G401.6 (cell line): ENCODE measurements around the gene TEX53.

Source experiments
- FAIRE-seq: peaks from 2 replicates; lab custom pipeline; 2012; peaks lifted over from hg19 to GRCh38; lab: Jason Lieb, UNC

Gene TEX53

GRCh38 chr9:114633438-114634089 lies 24.0 kb downstream of the TEX53 start:
- no peak for FAIRE-seq

GRCh38 chr9:114631166-114631565 lies 26.4 kb downstream of the TEX53 start:
- FAIRE-seq, result no peak

- no peak for FAIRE-seq
These were observed 28.0 kb downstream of the TEX53 start for GRCh38 chr9:114629563-114630090.

DNA sequence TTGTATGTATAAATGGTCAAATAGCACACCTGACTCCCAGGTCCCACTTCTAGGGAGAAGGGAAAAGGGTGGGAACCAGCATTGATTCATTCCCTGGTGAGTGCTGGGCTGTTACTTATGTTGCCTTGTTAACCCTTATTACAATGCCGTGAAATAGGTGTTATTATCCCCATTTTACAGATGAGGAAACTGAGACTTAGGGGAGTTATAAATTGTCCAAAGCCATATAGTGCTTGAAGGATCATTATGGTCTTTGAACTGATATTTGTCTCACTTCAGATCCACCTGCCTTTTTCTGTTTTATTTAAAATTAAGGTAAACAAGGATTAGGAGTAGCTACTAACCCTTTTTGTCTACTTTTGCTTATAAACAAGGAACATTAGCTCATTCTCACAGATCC lies 30.1 kb downstream of the TEX53 start:
- no peak for FAIRE-seq

DNA sequence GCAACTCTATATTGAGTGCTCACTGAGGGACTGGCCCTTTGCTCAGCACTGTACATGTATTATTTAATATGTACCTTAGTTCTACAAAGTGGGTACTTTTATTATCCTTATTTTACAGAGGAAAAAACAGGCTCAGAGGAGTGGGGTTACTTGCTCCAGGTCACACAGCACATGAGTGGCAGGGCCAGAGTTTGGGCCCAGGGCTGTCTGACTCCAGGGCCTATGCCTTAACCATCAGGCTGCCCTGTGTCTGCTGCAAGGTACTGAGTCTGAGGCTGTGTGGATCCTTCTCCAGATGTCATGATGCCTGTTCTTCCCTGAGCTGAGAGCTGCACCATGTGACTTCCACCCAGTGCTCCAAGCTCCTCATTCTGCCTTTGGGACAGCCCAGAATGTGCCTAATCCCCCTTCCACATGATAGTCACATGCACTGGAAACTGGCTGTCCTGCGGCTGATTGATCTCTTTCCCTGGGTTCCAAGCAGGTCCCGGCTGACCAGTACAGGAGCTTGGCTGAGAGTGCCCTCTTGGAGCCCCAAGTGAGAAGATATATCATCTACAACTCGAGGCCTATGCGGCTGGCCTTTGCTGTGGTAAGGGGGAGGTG lies 31.1 kb downstream of the TEX53 start:
- no peak for FAIRE-seq

DNA sequence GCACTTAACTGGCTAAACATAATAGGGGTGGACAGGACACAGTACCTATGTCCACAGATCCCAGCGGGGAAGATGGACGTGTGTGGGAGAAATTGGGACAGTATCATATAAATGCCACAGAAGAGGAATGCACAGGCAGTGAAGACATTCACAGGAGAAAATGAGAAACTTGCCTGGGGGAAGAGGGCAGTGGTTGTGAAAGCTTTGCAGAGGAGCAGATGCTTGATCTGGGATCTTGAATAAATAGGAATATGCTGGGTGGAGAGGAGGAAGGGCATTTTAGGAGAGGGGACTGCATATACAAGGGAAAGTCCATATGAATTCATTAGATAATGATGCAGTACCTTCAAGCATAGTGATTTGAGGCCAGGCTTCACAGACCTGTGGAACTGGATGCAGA lies 32.9 kb downstream of the TEX53 start:
- no peak for FAIRE-seq

- FAIRE-seq, result no peak
These were observed 35.5 kb downstream of the TEX53 start for GRCh38 chr9:114621975-114622609.

GRCh38 chr9:114621561-114621960 lies 36.0 kb downstream of the TEX53 start:
- FAIRE-seq, result no peak

DNA sequence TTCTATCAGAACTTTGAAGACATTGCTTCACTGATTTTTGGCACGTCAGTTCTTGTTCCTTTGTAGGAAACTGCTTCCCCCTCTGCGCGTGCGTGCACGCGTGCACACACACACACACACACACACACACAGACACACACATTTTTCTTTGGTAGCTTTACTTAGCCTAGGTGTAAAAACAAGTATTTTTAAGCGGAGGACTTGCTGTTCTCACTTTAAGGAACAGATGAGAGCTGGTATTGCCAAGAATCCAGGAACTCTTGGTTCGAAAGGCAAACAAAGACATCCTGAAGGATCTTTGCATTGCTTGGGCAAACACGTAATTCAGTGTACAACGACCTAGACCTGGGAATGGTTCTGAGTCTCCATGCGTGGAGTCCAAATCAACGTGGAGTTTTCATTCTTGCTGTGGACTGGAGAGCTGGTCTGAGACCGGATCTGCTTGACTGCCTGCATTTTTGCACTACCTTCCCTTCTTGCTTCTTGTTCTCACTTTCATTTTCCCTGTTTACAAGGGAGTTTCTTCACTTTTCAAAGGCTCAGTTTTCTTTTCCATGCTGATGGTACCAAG lies 38.3 kb downstream of the TEX53 start:
- no peak for FAIRE-seq

GRCh38 chr9:114616684-114617520 lies 40.7 kb downstream of the TEX53 start:
- no peak for FAIRE-seq

GRCh38 chr9:114614373-114614772 lies 43.2 kb downstream of the TEX53 start:
- FAIRE-seq, result no peak

- no peak for FAIRE-seq
These were observed 43.7 kb downstream of the TEX53 start for GRCh38 chr9:114613919-114614318.

DNA sequence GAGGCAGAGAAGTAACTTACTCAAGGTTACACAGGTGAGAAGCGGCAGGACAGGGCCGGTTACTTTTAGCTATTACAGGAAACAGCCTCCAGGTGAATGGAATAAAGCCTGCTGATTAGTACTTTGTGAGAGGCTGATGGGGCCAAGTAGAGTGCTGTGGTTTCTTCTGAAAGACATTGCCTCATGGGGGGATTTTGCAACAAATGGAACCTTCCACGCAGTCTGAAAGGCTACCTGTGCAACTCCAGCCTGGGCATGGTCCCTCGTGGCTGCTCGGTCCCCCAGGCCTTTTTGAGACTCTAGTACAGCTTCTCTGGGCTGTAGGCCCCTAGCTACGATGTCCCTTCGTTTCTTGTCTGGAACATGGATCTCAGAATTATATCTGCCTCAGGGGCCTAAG lies 44.5 kb downstream of the TEX53 start:
- FAIRE-seq, result no peak

GRCh38 chr9:114612272-114612923 lies 45.2 kb downstream of the TEX53 start:
- FAIRE-seq, result no peak

- FAIRE-seq, result no peak
These were observed 45.9 kb downstream of the TEX53 start for GRCh38 chr9:114611516-114612271.

DNA sequence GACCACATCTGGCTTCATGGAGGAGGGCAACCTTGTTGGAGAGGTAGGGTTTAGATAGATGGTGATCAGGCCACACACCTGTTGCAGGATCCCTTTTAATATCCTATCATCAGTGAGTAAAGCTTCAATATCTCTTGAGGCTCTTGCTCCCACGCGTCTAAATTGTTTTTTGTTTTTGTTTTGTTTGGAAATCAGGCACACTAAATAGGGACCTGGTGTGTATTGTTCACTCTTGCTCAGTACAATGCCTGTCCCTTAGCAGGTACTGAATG lies 49.1 kb downstream of the TEX53 start:
- no peak for FAIRE-seq

DNA sequence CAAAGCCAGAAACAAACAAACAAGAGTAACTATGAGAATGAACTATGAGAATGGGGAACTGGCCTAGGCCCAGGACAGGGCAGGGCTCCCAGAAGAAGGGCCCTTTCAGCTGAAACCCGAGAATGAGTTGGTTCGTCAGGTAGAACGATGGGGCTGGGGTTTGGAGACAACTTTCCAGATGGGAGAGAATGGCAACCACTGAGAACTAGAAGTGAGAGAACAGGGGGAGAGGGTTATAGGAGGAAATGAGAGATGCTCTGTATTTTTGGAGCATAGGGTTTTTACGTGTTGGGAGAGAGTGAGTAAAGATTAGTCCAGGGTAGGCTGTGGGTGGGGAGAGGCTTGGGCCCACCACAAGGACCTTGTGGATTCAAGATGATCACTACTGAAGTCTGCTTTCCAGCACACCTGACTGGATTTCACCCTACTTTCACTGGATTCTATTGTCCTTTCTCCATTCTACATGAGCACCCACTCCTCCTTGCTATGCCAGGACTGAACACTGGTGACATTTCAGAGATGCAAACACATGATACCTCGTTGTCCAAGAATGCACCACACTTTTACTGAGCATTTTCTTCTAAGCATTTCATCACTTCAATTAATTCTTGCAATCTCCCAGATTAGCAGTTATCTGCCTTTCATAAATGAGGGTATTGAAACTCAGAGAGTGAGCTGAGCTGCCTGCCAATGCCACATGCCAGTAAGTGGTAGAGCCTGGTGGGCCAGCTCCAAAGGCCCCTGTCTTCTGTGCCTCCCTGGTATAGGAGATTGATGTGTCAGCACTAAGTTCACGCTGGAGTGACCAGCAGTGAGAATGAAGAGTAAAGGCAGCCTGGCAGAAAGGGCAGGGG lies 49.7 kb downstream of the TEX53 start:
- no peak for FAIRE-seq

GRCh38 chr9:114606597-114607207 lies 50.9 kb downstream of the TEX53 start:
- FAIRE-seq, result no peak
